ENCODE results near the gene MS4A4E.
"Not testable (repeated sequence)": the region's sequence is repeated elsewhere in the genome, so short reads cannot be mapped to it uniquely, and the experiment has no call there.

Gene MS4A4E

GRCh38 chr11:60169264-60169915, 73.5 kb downstream of the MS4A4E start:
- DNase-seq, result no peak

DNA sequence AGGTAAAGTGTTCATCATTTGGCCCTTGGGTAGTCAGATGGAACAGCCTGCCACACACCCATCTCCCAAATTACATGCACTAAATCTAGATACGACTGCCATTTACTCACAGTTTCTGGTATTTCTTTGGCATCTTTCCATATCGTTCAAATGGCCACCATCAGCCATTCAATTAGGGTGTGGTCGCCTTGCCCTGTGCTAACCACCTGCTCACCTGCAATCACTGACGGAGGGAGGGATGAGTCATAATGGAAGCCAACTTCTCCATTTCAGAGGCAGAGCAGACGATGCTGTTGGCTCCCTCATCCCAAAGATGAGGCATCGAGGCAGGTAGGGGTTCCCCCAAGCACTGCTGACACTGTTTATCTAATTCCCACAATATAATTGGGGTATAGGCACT, 74.6 kb downstream of the MS4A4E start:
- no peak for DNase-seq

DNA sequence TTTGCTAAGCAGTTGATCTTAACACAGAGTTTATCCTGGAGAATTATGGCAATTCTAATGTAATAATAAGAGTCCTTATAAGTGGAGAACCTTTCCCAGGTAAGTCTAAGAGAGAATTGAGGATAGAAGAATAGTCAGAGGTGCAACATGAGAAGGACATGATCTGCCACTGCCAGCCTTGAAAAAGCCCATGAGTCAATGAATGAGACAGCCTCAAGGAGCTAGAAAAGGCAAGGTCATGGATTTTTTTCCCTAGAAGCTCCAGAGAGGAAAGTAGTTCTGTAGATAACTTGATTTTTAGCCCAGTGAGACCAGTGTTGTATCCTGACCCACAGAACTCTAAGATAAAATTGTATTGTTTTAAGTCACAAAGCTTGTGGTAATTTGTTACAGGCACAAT, 77.0 kb downstream of the MS4A4E start:
- no peak for DNase-seq

- no peak for DNase-seq
Measured at GRCh38 chr11:60165538-60165937, 77.4 kb downstream of the MS4A4E start.

GRCh38 chr11:60164550-60165075, 78.3 kb downstream of the MS4A4E start:
- no peak for DNase-seq

DNA sequence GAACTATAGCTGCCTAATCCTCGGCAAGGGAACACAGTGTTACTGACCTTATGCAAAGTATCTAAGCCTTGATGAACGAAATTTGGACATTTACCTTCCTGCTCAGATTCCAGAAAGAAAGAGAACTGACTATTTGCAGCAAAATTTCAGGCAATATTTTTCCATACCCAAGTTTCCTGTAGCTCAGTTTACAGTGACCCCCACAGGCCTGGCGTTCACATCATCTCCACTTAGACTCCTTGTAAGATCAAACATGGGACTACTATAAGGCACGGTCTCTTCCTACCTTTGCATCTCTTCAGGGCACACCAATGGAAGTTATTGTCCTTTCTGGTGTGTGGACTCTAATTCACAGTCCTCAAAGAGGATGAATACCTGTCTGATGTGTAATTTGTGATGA, 81.2 kb downstream of the MS4A4E start:
- DNase-seq, result no peak

GRCh38 chr11:60161107-60161506, 81.8 kb downstream of the MS4A4E start:
- no peak for DNase-seq

- DNase-seq, result no peak
Measured at GRCh38 chr11:60159868-60160267, 83.1 kb downstream of the MS4A4E start.

GRCh38 chr11:60159284-60159683, 83.7 kb downstream of the MS4A4E start:
- DNase-seq, result no peak

DNA sequence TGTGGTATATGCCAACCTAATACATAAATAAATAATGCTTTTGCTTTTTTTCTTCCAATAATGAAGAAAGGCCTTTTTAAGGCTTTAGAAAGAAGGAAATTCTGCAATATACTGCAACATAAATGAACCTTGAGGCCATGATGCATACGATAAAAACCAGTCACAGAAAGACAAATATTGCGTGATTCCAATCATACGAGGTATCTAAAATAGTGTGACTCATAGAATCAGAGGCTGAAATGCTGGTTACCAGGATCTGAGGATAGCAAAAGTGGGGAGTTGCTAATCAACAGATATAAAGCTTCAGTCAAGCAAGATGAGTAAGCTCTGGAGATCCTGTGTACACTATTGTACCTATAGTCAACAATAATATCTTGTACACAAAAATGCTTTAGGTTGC, 84.3 kb downstream of the MS4A4E start:
- DNase-seq, result no peak

- no peak for DNase-seq
Measured at GRCh38 chr11:60155931-60156330, 87.0 kb downstream of the MS4A4E start.

DNA sequence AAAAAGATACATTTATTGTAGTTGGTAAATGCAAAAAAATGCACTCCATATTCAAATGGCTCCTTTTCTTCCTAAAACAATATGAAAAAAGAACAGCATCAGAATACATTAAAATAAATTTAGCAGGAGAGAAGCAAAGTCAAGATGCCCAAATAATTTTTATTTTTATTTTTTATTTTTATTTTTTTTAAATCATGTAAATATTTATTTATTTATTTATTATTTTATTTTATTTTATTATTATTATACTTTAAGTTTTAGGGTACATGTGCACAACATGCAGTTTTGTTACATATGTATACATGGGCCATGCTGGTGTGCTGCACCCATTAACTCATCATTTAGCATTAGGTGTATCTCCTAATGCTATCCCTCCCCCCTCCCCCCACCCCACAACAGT, 90.2 kb downstream of the MS4A4E start:
- not testable (repeated sequence) for DNase-seq

GRCh38 chr11:60150279-60150678, 92.7 kb downstream of the MS4A4E start:
- no peak for DNase-seq
